ENCODE data around the gene PRAMEF1.
"Not testable (repeated sequence)": the region's sequence is repeated elsewhere in the genome, so short reads cannot be mapped to it uniquely, and the experiment has no call there.

Gene PRAMEF1

DNA sequence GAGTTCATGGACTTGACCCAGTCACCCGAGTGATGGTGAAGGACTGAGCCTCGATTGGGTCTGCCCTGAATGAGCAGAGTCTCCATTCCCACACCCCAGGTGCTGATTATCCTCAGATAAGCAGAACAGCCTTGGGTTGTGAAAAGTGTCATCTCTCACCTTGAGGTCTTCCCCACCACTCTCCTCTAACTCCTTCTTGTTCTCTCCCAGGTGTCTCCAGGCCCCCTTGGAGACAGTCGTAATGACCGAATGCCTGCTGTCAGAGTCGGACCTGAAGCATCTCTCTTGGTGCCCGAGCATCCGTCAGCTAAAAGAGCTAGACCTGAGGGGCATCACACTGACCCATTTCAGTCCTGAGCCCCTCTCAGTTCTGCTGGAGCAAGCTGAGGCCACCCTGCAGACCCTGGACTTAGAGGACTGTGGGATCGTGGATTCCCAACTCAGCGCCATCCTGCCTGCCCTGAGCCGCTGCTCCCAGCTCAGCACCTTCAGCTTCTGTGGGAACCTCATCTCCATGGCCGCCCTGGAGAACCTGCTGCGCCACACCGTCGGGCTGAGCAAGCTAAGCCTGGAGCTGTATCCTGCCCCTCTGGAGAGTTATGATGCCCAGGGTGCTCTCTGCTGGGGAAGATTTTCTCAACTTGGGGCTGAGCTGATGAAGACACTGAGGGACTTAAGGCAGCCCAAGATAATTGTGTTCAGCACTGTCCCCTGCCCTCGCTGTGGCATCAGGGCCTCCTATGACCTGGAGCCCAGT lies 14.2 kb upstream of the PRAMEF1 start:
- DNase-seq (ENCODE audit: low read depth, low spot score), result no peak

DNA sequence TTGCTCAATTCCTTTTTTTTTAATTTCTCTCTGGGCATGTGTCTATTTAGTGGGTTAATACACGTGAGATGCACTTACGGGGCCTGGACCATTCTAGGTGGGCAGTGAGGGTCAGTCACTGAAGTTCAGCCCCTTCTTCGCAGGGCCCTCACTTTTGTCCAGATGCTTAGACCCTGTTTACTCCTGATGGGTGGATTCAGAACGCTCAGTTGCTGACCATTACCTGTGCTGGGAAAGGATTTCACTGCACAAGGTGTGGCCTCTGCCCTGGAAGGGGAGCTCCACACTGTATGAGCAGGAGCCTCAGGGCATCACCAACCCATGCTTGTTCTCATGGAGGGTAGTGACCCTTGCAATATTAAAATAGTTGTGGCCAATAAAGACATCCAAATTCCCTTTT lies 13.1 kb upstream of the PRAMEF1 start:
- DNase-seq (ENCODE audit: low read depth, low spot score), result no peak

DNA sequence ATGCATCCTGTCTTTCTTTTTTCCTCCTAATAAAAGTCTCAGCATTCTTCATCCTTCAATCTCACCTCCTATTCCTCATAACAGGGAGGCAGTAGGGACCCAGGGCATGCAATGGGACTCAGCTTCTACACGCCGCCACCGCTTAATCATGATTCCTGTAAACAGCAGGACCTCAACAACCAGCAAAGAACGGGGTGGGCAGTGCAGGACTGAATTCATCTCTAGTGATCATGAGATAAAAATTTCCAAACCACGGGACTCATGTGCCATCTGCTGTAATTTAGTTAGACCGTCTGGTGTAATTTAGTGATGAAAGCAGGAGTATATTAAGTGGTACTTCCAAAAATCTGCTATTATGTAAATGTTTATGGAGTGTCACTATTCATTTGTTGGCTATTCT lies 12.3 kb upstream of the PRAMEF1 start:
- DNase-seq (ENCODE audit: low read depth, low spot score), result no peak

DNA sequence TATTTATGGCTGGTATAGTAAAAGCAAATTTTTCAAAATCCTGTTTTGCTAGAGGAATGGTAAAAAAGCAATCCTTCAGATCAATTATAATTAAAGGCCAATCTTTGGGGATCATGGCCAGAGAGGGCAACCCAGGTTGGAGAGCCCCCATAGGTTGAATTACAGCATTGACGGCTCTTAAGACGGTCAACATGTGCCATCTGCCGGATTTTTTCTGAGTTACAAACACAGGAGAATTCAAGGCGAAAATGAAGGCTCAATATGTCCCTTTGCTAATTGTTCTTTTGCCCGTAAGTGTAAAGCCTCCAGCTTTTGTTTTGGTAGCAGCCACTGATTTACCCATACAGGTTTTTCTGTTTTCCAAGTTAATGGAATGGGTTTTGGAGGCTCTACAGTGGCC lies 9.7 kb upstream of the PRAMEF1 start:
- not testable (repeated sequence) for DNase-seq (ENCODE audit: low read depth, low spot score)

DNA sequence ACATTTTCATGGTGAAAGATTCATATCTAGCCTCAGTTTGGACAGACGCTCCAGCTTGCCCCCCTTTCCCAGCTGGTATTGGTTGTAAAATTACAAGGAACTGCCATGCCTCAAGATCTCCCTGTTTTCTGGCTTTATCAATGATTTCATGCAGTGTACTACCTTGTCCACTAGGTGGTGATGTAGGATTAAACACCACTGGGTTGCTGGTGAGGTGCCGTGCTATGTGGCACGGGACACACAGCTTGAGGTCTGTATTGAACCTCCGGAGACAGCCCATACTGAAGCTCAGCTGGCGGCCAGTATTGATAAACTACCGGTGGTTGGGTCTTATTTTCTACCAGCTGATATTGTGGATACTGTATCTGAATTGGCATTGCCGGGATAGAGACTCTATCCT lies 7.4 kb upstream of the PRAMEF1 start:
- DNase-seq (ENCODE audit: low read depth, low spot score), result not testable (repeated sequence)

DNA sequence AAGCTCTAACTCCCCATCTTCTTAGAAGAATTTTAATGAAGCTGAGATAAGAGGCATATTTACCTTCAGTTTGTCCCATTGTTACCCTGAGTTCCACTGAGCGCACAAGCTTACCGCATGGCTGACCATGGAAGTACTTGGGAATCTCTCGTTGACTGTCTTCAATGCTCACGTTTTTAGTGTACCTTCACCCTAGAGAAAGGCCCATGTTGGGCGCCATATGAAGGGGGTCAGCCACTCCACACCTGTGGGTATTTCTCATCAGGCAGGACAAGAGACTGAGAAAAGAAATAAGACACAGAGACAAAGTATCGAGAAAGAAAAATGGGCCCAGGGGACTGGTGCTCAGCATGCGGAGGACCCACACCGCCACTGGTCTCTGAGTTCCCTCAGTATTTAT lies 6.5 kb upstream of the PRAMEF1 start:
- not testable (repeated sequence) for DNase-seq (ENCODE audit: low read depth, low spot score)

DNA sequence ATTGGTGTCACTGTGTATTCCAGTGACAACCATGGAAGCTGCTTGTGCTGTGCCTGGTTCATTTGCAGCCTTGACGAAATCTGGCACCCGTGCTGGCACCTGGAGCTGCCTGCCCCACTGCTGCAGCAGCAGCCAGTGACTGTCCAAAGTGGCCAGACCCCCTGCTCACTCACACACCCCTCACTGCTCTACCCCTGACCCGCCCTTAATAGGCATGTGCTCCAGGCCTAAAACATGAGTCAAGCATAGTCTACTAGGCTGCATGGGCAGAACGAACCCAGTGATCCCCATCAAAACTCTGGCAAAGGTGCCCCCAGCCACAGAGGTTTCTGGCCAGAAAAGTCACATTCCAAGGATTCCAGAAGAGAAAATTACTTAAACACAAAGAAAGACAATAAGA lies 7.7 kb downstream of the PRAMEF1 start:
- DNase-seq (ENCODE audit: low read depth, low spot score), result no peak

DNA sequence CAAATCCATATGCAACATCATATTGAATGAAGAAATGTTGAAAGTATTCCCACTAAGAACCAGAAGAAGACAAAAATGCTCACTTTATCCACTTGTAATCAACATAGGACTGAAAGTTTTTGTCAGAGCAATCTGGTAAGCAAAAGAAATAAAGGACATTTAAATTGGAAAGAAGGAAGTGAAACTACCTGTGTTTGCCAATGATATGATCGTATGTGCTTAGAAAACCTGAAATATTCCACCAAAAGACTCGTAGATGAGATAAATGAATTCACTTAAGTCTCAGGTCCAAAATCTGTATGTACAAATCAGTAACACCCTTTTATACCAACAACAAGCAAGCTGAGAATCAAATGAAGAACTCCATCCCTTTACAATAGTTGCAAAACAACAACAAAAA lies 8.5 kb downstream of the PRAMEF1 start:
- DNase-seq (ENCODE audit: low read depth, low spot score), result no peak

DNA sequence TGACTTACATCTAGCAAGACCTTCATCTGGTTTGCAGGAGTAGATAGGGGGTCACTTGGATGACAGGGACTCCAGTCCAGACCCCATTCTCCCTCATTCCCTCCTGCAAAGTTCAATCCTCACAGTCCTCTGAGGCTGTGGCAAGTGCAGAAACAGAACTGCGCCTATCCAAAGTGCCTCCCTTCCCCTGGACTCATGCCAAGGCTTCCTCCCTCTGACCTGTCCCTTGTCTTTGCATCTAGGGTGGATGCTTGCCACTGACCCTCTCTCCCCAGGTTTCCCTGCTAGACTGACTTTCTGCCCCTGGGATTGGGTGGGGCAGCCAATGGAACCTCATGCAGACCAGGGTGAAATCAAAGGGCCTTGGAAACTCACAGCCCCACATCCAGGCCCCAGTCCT lies 18.7 kb downstream of the PRAMEF1 start:
- no peak for DNase-seq (ENCODE audit: low read depth, low spot score)

DNA sequence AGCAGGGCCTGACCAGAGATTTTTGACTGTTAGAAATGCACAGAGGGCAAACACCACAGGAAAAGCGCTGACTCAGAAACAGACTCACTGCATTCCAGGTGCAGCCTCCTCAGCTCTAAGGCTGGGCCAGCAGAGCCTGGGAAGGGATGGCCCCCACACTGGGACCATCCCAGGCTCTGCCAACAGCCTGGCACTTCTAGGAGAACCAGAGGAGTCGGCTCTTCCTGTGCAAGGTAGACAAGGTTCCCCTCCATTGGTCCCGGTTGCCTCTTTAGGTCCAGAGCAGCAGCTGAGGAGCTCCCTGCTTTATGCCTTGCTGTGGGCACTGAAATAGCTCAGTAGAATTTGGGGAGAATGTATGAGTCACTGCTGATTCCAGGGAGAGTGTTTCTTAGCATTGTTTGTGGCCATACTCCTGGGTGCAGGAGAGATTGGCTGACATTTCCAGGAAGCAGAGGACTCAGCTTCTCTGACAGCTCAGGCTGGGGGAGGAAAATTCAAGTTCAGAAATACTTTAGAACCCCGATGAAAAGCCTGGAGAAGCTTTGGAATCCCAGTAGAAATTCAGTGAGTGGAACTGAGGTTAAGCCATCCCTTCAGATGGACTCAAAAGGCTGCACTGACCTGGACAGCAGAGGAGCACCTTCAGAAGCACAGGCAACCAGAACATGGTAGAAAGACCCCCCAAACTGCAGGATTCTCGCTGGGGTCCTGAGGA lies 19.7 kb downstream of the PRAMEF1 start:
- no peak for DNase-seq (ENCODE audit: low read depth, low spot score)

DNA sequence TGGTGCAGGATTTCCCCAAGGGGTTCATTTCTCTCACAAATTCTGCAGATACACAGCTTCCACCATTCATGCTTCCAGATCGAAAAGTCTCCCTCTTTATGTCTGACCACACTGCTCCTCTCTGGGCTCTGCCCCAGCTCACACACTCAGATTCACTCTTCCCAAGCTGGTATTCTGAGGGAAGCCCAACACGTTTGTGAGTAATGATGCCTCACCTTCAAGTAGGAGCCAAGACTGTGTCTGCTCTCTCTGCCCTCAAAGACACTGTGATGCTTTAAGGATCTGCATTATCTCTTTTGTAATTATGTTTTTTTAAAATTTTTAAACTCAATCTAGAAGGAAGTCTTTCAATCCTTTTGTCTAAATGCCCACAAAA lies 20.2 kb downstream of the PRAMEF1 start:
- DNase-seq (ENCODE audit: low read depth, low spot score), result no peak

DNA sequence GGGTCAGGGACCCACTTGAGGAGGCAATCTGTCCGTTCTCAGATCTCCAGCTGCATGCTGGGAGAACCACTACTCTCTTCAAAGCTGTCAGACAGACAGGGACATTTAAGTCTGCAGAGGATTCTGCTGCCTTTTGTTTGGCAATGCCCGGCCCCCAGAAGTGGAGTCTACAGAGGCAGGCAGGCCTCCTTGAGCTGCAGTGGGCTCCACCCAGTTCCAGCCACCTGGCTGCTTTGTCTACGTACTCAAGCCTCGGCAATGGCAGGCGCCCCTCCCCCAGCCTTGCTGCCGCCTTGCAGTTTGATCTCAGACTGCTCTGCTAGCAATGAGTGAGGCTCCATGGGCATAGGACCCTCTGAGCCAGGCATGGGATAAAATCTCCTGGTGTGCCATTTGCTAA lies 27.9 kb downstream of the PRAMEF1 start:
- not testable (repeated sequence) for DNase-seq (ENCODE audit: low read depth, low spot score)

DNA sequence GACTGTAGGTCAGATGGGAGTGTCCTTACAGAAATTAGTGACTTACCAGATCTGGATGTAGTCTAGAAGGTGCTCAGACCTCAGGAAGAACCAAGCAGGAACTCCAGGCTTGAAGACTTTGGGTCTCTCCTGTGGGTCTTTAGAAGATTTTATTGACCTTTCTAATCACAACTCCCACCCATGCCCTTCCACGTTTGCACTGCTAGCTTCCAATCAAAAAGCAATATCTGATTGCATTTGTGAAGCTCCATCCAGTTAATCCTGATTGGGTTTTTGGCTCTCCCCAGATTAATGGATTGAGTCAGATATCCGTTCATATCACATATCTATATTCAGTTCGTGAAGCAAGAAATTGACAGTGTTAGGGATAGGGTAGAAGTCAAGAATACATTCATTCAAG lies 40.1 kb downstream of the PRAMEF1 start, which contains the start of gene PRAMEF11:
Gene PRAMEF11, minus strand, starts transcription at position 101 of the 400 bp plus-strand sequence. CDS start 2,621 bp downstream, outside the sequence.
- DNase-seq (ENCODE audit: low read depth, low spot score), result not testable (repeated sequence)

DNA sequence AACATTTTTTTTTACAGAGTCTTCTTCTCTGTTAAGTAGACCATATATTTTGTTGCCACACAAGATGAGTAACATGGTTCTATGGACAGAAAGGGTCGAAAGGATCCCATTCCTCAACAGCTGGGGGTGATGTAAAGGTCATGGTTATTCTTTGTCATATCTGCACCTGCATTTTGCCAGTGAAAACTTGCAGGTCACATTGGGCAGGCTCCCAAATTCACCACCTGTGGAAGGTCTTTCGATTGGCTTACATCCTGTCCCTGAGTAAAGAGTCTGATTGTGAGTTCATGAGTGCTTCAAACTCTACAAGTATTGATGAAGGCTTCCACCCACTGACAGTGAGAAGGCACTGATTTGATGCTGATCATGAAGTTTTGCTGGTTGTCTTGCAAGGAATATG lies 42.1 kb downstream of the PRAMEF1 start:
- DNase-seq (ENCODE audit: low read depth, low spot score), result not testable (repeated sequence)

Measured in iPS DF 19.7 (cell line).